Inferior parietal cortex (tissue), 1 donor: Measurements from ENCODE around the gene KAT6B.

Experiments used
- DNase-seq: peaks from one replicate; pipeline ENCODE4 v3.0.0-alpha.2; 2016; ENCODE audit errors: extremely low spot score

Gene KAT6B

GRCh38 chr10:75014516-75015230 is 188.3 kb downstream of the KAT6B start:
- no peak for DNase-seq

- DNase-seq, result no peak
Observed at GRCh38 chr10:75015442-75015841, 189.0 kb downstream of the KAT6B start.

GRCh38 chr10:75016325-75016724 is 189.9 kb downstream of the KAT6B start:
- no peak for DNase-seq

- no peak for DNase-seq
Observed at GRCh38 chr10:75018251-75018650, 191.9 kb downstream of the KAT6B start.

- DNase-seq, result no peak
Observed at GRCh38 chr10:75018686-75019307, 192.4 kb downstream of the KAT6B start.

GRCh38 chr10:75019370-75019769 is 193.0 kb downstream of the KAT6B start:
- DNase-seq, result peak; percentile 73

GRCh38 chr10:75020168-75020567 is 193.8 kb downstream of the KAT6B start:
- no peak for DNase-seq

- DNase-seq, result no peak
Observed at GRCh38 chr10:75021379-75022249, 195.2 kb downstream of the KAT6B start.

- no peak for DNase-seq
Observed at GRCh38 chr10:75023074-75023473, 196.7 kb downstream of the KAT6B start.

- DNase-seq, result no peak
Observed at GRCh38 chr10:75024971-75025523, 198.6 kb downstream of the KAT6B start.

GRCh38 chr10:75028049-75028448 is 201.6 kb downstream of the KAT6B start:
- no peak for DNase-seq

- no peak for DNase-seq
Observed at GRCh38 chr10:75028748-75029147, 202.3 kb downstream of the KAT6B start.

- DNase-seq, result no peak
Observed at GRCh38 chr10:75029420-75029819, 203.0 kb downstream of the KAT6B start.

GRCh38 chr10:75029857-75030256 is 203.5 kb downstream of the KAT6B start:
- DNase-seq, result no peak

- DNase-seq, result no peak
Observed at GRCh38 chr10:75030371-75030770, 204.0 kb downstream of the KAT6B start.

GRCh38 chr10:75032119-75032518 is 205.7 kb downstream of the KAT6B start:
- no peak for DNase-seq

- no peak for DNase-seq
Observed at GRCh38 chr10:75032813-75033212, 206.4 kb downstream of the KAT6B start.

GRCh38 chr10:75033399-75034130 is 207.2 kb downstream of the KAT6B start:
- no peak for DNase-seq

- DNase-seq, result no peak
Observed at GRCh38 chr10:75034131-75034512, 207.7 kb downstream of the KAT6B start.

GRCh38 chr10:75034714-75035258 is 208.4 kb downstream of the KAT6B start:
- no peak for DNase-seq

GRCh38 chr10:75035975-75036708 is 209.7 kb downstream of the KAT6B start:
- DNase-seq, result no peak
